Esophagus muscularis mucosa (tissue), 4 donors: ENCODE data around the gene HINT1.
"Not testable (repeated sequence)": the region's sequence is repeated elsewhere in the genome, so short reads cannot be mapped to it uniquely, and the experiment has no call there.

Experiments
- CTCF ChIP-seq, 3 experiments: fragments of 200-600 bp in 2 of 3; fragments of 450-650 bp in 1 of 3; sonication (generic) in 2 of 3; IDR thresholded peaks; one replicate each; pipeline ENCODE4 v1.5.1; 2017 to 2019; ENCODE audit warnings: antibody characterized with exemption in 3 of 3, mild to moderate bottlenecking in 2 of 3, moderate library complexity in 1 of 3
- EP300 ChIP-seq: sonication (generic); formaldehyde crosslinking; IDR thresholded peaks from one replicate; pipeline ENCODE4 v1.6.1; 2017; ENCODE audit warnings: antibody characterized with exemption
- POLR2A ChIP-seq: fragments of 450-650 bp; IDR thresholded peaks from one replicate; pipeline ENCODE4 v1.6.1; 2017; ENCODE audit warnings: antibody characterized with exemption, moderate library complexity, mild to moderate bottlenecking, low read depth
- POLR2AphosphoS5 ChIP-seq, 2 donors: sonication (generic); formaldehyde crosslinking; IDR thresholded peaks; one replicate each; pipeline ENCODE4 v1.6.1; 2017; ENCODE audit warnings: antibody characterized with exemption in 2 of 2

GRCh38 chr5:131127244-131127643 is 37.8 kb downstream of the HINT1 start:
- TF ChIP-seq CTCF (IDR thresholded peaks at IDR 0.05); EP300; POLR2AphosphoS5 (IDR thresholded peaks at IDR 0.05); POLR2A: not testable (repeated sequence)
